ENCODE results near the gene NOP16.
A peak's percentile ranks its signal among the peaks of the same experiment; 100 is the strongest.

NOP16 gene

GRCh38 chr5:176401281-176402205 lies 13.1 kb upstream of the NOP16 start:
- peaks cover 29% of the 10 kb centered on the region for H3K4me1 Mint-ChIP-seq
- DNase-seq = no peak
- H3K27me3 Mint-ChIP-seq (ENCODE audit: low read depth, poor library complexity) = peaks cover 10% of the 10 kb centered on the region
- TF ChIP-seq CTCF (IDR thresholded peaks at IDR 0.05) = no peak
- peak overlapping the region; percentile 81 for H3K27ac Mint-ChIP-seq
- H3K4me3 Mint-ChIP-seq = no peak overlapping the region
- no peaks in the 10 kb centered on the region for H3K9me3 Mint-ChIP-seq
- no peaks in the 10 kb centered on the region for H3K36me3 Mint-ChIP-seq (ENCODE audit: low read depth)

- Mint-ChIP-seq H3K27me3 (ENCODE audit: low read depth, poor library complexity) (peaks cover 10% of the 10 kb centered on the region), H3K4me3 (no peak overlapping the region), H3K27ac (no peak overlapping the region), H3K9me3 (no peaks in the 10 kb centered on the region), H3K4me1 (peaks cover 27% of the 10 kb centered on the region), H3K36me3 (ENCODE audit: low read depth) (no peaks in the 10 kb centered on the region)
- no peak for DNase-seq
- no peak for TF ChIP-seq CTCF (IDR thresholded peaks at IDR 0.05)
Observed at GRCh38 chr5:176400382-176401156, 12.2 kb upstream of the NOP16 start.

GRCh38 chr5:176397736-176398420 lies 9.5 kb upstream of the NOP16 start:
- Mint-ChIP-seq H3K27me3 (ENCODE audit: low read depth, poor library complexity) (peaks cover 7% of the 10 kb centered on the region), H3K9me3 (no peaks in the 10 kb centered on the region), H3K4me1 (peaks cover 39% of the 10 kb centered on the region), H3K27ac (peak overlapping the region; percentile 86), H3K4me3 (no peak overlapping the region), H3K36me3 (ENCODE audit: low read depth) (no peaks in the 10 kb centered on the region)
- TF ChIP-seq CTCF (IDR thresholded peaks at IDR 0.05) = no peak
- DNase-seq = no peak

GRCh38 chr5:176396330-176396729 lies 7.9 kb upstream of the NOP16 start:
- Mint-ChIP-seq H3K4me1 (peaks cover 27% of the 10 kb centered on the region), H3K27ac (peak overlapping the region; percentile 96), H3K36me3 (ENCODE audit: low read depth) (peaks cover 8% of the 10 kb centered on the region), H3K9me3 (no peaks in the 10 kb centered on the region), H3K4me3 (peak overlapping the region; percentile 41), H3K27me3 (ENCODE audit: low read depth, poor library complexity) (peaks cover 7% of the 10 kb centered on the region)
- DNase-seq = no peak
- TF ChIP-seq CTCF (IDR thresholded peaks at IDR 0.05) = no peak

GRCh38 chr5:176394881-176395675 lies 6.7 kb upstream of the NOP16 start:
- Mint-ChIP-seq H3K9me3 (no peaks in the 10 kb centered on the region), H3K27ac (peak overlapping the region; percentile 65)

More at GRCh38 chr5:176394881-176395675, 6.7 kb upstream of the NOP16 start:
- Mint-ChIP-seq H3K36me3 (ENCODE audit: low read depth) (peaks cover 15% of the 10 kb centered on the region), H3K4me3 (no peak overlapping the region), H3K27me3 (ENCODE audit: low read depth, poor library complexity) (peaks cover 4% of the 10 kb centered on the region), H3K4me1 (peaks cover 27% of the 10 kb centered on the region)
- TF ChIP-seq CTCF (IDR thresholded peaks at IDR 0.05) = no peak
- DNase-seq = no peak
